Measurements from ENCODE around the gene RDX. TPM values are rescaled to one million over a fixed set of nuclear protein-coding genes. Genes with fewer than 3 reads are reported as not detected.

Gene RDX
- total RNA-seq, 2 donors from 2014 or later = 17.9 to 20.5 TPM

- no peaks in the 10 kb centered on the region for H3K36me3 ChIP-seq
- intact Hi-C loops (cut with DNase I) = no loop called here
- TF ChIP-seq CTCF (IDR thresholded peaks at IDR 0.05) = no peak
Measured at GRCh38 chr11:110250168-110250567, 46.2 kb downstream of the RDX start.

GRCh38 chr11:110249766-110250165 is 46.6 kb downstream of the RDX start:
- no peak for TF ChIP-seq CTCF (IDR thresholded peaks at IDR 0.05)
- Histone ChIP-seq H3K27ac (no peak overlapping the region), H3K4me3 (no peak overlapping the region), H3K9ac (ENCODE audit: low read depth in 2 of 2, low read length in 2 of 2) (no peak overlapping the region), H3K9me3 (no peaks in the 10 kb centered on the region), H3K27me3 (no peaks in the 10 kb centered on the region), H3K36me3 (no peaks in the 10 kb centered on the region), H3K4me1 (no peaks in the 10 kb centered on the region)
- intact Hi-C loops (cut with DNase I) = no loop called here
- no peak for DNase-seq

More at GRCh38 chr11:110250168-110250567, 46.2 kb downstream of the RDX start:
- H3K4me1 ChIP-seq = no peaks in the 10 kb centered on the region
- no peak overlapping the region for H3K4me3 ChIP-seq
- H3K9me3 ChIP-seq = no peaks in the 10 kb centered on the region
- no peak for DNase-seq
- H3K27ac ChIP-seq = no peak overlapping the region
- H3K27me3 ChIP-seq = no peaks in the 10 kb centered on the region
- H3K9ac ChIP-seq (ENCODE audit: low read depth in 2 of 2, low read length in 2 of 2) = no peak overlapping the region

GRCh38 chr11:110249066-110249465 is 47.3 kb downstream of the RDX start:
- intact Hi-C loops (cut with DNase I) = no loop called here
- DNase-seq = no peak
- Histone ChIP-seq H3K4me1 (no peaks in the 10 kb centered on the region), H3K4me3 (no peak overlapping the region), H3K9me3 (no peaks in the 10 kb centered on the region), H3K36me3 (no peaks in the 10 kb centered on the region), H3K27ac (no peak overlapping the region), H3K9ac (ENCODE audit: low read depth in 2 of 2, low read length in 2 of 2) (no peak overlapping the region), H3K27me3 (no peaks in the 10 kb centered on the region)
- no peak for TF ChIP-seq CTCF (IDR thresholded peaks at IDR 0.05)

- Histone ChIP-seq H3K4me3 (no peak overlapping the region), H3K4me1 (no peaks in the 10 kb centered on the region), H3K9ac (ENCODE audit: low read depth in 2 of 2, low read length in 2 of 2) (no peak overlapping the region), H3K27ac (no peak overlapping the region), H3K36me3 (no peaks in the 10 kb centered on the region), H3K9me3 (no peaks in the 10 kb centered on the region), H3K27me3 (no peaks in the 10 kb centered on the region)
- TF ChIP-seq CTCF (IDR thresholded peaks at IDR 0.05) = no peak
- intact Hi-C loops (cut with DNase I) = no loop called here
- DNase-seq = no peak
Measured at GRCh38 chr11:110243791-110244190, 52.6 kb downstream of the RDX start.

- Histone ChIP-seq H3K36me3 (no peaks in the 10 kb centered on the region), H3K4me3 (no peak overlapping the region), H3K27ac (no peak overlapping the region), H3K9me3 (no peaks in the 10 kb centered on the region), H3K27me3 (no peaks in the 10 kb centered on the region), H3K4me1 (no peaks in the 10 kb centered on the region), H3K9ac (ENCODE audit: low read depth in 2 of 2, low read length in 2 of 2) (no peak overlapping the region)
- TF ChIP-seq CTCF (IDR thresholded peaks at IDR 0.05) = no peak
- no peak for DNase-seq
- intact Hi-C loops (cut with DNase I) = no loop called here
Measured at GRCh38 chr11:110242746-110243145, 53.7 kb downstream of the RDX start.

GRCh38 chr11:110242188-110242587 is 54.2 kb downstream of the RDX start:
- intact Hi-C loops (cut with DNase I) = no loop called here
- H3K27ac ChIP-seq = no peak overlapping the region
- H3K4me3 ChIP-seq = no peak overlapping the region
- DNase-seq = no peak
- no peaks in the 10 kb centered on the region for H3K4me1 ChIP-seq
- no peak for TF ChIP-seq CTCF (IDR thresholded peaks at IDR 0.05)
- no peaks in the 10 kb centered on the region for H3K9me3 ChIP-seq
- H3K36me3 ChIP-seq = no peaks in the 10 kb centered on the region
- H3K27me3 ChIP-seq = no peaks in the 10 kb centered on the region
- H3K9ac ChIP-seq (ENCODE audit: low read depth in 2 of 2, low read length in 2 of 2) = no peak overlapping the region
